Right hindlimb (tissue), 1 donor: ENCODE results near the gene TMEM184A.

Experiments
- DNase-seq: peaks from one replicate; pipeline ENCODE4 v3.0.0-alpha.2; 2018

Gene TMEM184A

GRCh38 chr7:1555813-1556543 is at the start of gene TMEM184A:
Gene TMEM184A (minus strand): TSS chr7:1556205. CDS start chr7:1555484, 721 bp downstream.
- DNase-seq, result peak; percentile 41

- DNase-seq, result no peak
Observed at GRCh38 chr7:1604383-1604782, 48.4 kb upstream of the TMEM184A start.

GRCh38 chr7:1603346-1604225 is 47.6 kb upstream of the TMEM184A start:
- DNase-seq, result no peak

DNA sequence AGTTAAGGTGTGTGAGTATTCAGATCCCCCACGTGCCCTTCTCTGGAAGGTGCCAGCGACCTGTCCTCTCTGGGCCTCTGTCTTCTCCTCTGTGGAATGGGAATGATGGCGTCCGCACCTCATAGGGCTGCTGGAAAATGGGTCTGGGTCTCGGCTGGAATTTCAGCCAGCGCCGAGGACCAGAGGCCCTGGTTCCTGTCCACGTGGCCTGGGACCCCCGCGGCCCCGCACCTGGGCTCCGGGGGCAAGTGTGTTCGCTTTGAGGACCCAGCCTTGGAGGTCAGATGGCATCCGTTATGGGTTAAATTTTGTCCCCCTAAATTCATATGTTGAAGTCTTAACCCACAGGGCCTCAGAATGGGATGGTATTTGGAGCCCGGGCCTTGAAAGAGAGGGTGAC is 46.4 kb upstream of the TMEM184A start:
- DNase-seq, result no peak

- DNase-seq, result no peak
Observed at GRCh38 chr7:1601956-1602355, 46.0 kb upstream of the TMEM184A start.

GRCh38 chr7:1599640-1600395 is 43.8 kb upstream of the TMEM184A start:
- DNase-seq, result no peak

DNA sequence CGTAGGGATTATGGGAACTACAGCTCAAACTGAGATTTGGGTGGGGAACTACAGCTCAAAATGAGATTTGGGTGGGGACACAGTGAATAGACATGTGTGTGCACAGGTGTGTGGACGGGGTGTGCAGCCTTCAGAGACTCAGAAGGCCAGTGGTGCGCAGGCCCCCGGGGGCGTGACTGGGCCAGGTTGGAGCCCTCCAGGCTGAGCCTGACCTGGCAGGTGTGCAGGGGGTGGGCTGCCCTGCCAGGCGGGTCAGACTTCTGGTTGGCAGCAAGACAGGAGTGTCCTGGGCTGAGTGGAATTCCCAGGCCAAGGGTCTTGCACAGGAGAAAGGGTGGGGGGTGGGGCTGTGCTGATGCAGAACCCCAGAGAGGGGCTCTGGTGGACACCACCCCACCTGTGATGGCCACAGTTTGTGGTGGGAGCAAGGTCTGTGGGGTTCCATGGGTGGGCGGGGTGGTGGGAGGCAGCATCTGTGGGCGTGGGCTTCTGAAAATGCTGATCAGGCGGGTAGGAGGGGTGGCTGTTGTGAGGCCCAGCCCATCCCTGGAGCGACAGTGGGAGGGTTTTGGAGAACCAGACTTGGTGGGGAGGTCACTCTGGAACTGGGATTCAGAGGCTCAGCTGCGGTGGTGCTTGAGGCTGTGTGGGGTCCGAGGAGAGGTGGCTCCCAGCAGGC is 43.1 kb upstream of the TMEM184A start:
- DNase-seq, result no peak

GRCh38 chr7:1598286-1598685 is 42.3 kb upstream of the TMEM184A start:
- DNase-seq, result no peak

- DNase-seq, result no peak
Observed at GRCh38 chr7:1597791-1598190, 41.8 kb upstream of the TMEM184A start.

GRCh38 chr7:1597066-1597760 is 41.2 kb upstream of the TMEM184A start:
- DNase-seq, result no peak

DNA sequence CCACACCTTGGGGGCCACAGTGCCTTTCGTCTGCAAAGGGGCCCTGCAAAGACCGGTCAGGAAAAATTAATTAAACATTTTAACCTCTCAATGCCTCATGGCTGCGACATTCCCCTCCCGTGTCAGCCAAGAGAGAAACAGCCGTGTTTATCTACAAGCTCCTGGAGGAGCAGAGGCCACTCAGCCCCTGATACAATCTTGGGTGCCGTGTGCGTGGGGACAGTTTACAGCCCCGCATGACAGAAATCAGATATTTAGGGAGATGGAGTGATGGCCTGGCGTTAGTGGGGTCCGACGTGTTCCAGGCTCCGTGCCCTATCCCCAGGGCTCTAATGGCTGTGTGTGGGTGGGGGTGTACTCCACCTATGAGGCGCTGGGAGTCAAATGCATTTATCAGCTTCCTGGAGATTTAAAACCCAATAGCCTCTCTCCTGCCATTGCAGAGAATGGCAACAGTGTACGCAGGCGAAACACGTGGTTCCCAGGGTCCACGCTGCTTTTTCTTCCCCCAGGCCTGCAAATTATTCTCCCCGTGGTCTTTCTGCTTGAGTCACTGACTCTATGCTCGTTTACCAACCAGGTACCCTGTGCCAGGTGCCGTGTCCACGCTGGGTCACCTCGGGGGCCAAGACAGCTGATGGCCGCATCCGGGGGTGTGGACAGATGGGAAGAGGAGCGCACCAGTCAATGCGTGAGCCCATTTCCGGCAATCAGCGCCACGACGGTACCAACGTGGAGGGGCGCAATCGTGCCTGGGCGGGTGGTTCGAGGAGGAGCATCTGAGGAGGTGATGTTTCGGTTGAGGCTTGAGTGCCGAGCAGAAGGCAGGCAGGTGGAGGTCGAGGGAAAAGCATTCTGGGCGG is 40.4 kb upstream of the TMEM184A start:
- DNase-seq, result no peak

DNA sequence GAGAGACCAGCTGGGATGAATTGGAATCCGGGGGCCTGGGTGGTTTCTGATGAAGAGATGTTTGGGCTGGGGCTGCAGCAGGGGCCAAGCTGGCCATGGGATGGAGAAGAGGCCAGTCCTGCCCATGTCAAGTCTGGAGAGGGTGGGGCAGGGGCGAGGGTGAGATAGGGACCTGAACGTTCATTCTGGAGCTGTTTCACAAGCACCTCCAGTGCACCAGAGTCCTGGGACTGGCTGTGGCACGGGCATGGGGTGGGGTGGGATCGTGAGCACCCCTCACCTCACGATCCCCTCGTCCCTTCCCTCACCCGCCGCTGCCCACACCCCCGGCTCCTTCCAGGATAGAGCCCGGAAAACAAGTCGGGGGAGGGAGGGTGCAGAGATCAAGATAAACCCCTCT is 39.6 kb upstream of the TMEM184A start:
- DNase-seq, result no peak

DNA sequence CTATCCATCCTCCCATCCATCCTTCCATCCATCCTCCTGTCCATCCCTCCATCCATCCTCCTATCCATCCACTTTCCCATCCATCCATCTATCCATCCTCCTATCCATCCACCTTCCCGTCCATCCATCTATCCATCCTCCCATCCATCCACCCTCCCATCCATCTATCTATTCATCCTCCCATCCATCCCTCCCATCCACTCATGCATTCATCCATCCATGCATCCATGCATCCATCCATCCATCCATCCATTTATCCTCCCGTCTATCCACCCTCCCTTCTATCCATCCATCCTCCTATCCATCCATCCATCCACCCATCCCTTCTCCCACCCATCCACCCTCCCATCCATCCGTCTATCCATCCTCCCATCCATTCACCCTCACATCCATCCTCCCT is 39.0 kb upstream of the TMEM184A start:
- no peak for DNase-seq

DNA sequence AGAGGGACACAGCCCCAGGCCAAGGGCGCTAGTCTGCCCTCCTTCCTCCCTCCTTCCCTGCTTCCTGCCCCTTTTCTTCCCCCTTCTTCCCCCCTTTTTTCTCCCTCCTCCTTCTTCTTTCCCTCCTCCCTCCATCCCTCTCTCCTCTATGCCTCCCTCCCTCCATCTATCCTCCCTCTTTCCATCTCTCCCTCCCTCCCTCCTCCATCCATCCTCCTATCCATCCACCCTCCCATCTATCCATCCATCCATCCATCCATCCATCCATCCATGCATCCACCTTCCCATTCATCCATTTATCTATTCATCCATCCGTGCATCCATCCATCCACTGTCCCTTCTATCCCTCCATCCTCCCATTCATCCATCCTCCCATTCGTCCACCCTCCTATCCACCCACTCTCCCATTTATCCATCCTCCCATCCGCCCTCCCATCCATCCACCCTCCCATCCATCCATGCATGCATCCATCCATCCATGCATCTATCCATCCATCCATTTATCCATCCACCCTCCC is 38.0 kb upstream of the TMEM184A start:
- DNase-seq, result no peak

- no peak for DNase-seq
Observed at GRCh38 chr7:1593091-1593866, 37.3 kb upstream of the TMEM184A start.

GRCh38 chr7:1592299-1592871 is 36.4 kb upstream of the TMEM184A start:
- DNase-seq, result no peak

- DNase-seq, result no peak
Observed at GRCh38 chr7:1591876-1592275, 35.9 kb upstream of the TMEM184A start.

DNA sequence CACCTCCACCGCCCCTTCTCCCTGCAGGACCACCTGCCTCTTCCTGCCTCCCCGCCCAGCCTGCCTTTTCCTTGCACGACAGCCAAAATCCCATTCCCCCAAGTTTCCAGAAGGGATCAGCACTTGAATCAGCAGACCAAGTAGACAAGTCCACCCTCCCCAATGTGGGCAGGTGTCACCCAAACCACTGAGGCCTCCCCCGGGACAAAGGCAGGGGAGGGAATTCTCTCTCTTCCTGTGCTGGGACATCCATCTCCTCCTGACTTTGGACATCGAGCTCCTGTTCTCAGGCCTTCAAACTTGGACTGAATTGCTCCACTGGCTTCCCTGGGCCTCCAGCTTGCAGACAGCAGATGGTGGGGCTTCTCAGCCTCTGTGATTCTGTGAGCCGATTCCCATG is 35.4 kb upstream of the TMEM184A start:
- no peak for DNase-seq

DNA sequence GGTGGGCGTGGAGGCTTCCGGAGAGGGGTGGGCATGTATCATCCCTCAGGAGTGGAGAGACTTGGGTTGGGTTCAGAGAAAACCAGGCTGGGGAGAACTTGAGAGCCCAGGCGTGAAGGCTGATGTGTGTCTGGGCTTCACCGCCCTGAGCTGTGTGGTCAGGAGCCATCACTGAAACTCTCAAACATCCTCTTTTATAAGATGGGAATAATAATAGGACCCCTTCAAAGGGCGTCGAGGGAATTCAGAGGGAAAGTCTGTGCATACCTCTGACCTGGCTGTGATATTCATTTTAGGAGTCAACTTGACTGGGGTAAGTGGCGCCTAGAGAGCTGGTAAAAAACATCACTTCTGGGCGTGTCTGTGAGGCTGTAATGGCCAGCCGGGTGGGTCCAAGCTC is 34.9 kb upstream of the TMEM184A start:
- DNase-seq, result no peak

DNA sequence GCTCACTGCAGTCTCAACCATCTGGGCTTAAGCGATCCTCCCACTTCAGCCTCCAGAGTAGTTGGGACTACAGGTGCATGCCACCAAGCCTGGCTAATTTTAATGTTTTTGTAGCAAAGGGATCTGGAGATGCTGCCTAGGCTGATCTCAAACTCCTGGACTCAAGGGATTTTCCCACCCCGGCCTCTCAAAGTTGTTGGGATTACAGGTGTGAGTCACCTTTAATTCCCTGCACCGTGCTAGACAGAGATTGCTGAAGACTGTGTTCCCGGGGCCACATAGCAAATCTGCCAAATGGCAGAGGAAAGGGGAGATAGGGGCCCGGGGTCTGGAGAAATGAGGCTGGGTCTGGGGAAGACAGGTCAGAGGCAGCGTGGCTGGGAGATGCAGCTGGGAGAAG is 34.5 kb upstream of the TMEM184A start:
- no peak for DNase-seq
